Kidney (tissue), 14 donors: Measurements from ENCODE around the gene MAP3K7CL. TPM values are rescaled to one million over a fixed set of nuclear protein-coding genes. Genes with fewer than 3 reads are reported as not detected.

Experiments used
- DNase-seq, 5 donors: peaks; one replicate each; pipeline ENCODE4 v3.0.0-alpha.2; 2013 to 2020
- FAIRE-seq: peaks from 2 replicates; lab custom pipeline; 2012; peaks lifted over from hg19 to GRCh38; lab: Jason Lieb, UNC
- H3K27ac ChIP-seq, 2 donors: one replicate each; pipeline ENCODE4 v1.7.0; 2013; ENCODE audit warnings: low read depth in 2 of 2, low read length in 2 of 2, inconsistent platforms in 1 of 2
- H3K27me3 ChIP-seq: one replicate; pipeline ENCODE4 v1.7.1; 2013; ENCODE audit warnings: low read length, inconsistent platforms; ENCODE audit not compliant: control insufficient read depth, insufficient read depth
- H3K36me3 ChIP-seq, 3 donors: one replicate each; pipeline versions ENCODE4 v1.7.0 to v1.7.1; 2013; ENCODE audit warnings: low read length in 3 of 3, control low read depth in 1 of 3, inconsistent platforms in 1 of 3; ENCODE audit not compliant: insufficient read depth in 3 of 3, control insufficient read depth in 2 of 3
- H3K4me1 ChIP-seq, 3 donors: one replicate each; pipeline versions ENCODE4 v1.7.0 to v1.7.1; 2013; ENCODE audit warnings: low read length in 3 of 3, inconsistent platforms in 1 of 3, low read depth in 1 of 3; ENCODE audit not compliant: control insufficient read depth in 2 of 3, insufficient read depth in 2 of 3
- H3K4me3 ChIP-seq, 3 donors: one replicate each; pipeline versions ENCODE4 v1.7.0 to v1.8.1; 2013; ENCODE audit warnings: low read length in 3 of 3, control low read depth in 1 of 3, inconsistent platforms in 1 of 3
- H3K9ac ChIP-seq, 3 donors: one replicate each; pipeline versions ENCODE4 v1.7.0 to v1.7.1; 2013; ENCODE audit warnings: low read length in 3 of 3, control low read depth in 1 of 3, inconsistent platforms in 1 of 3
- H3K9me3 ChIP-seq, 3 donors: one replicate each; pipeline versions ENCODE4 v1.7.0 to v1.7.1; 2013; ENCODE audit warnings: low read length in 3 of 3, control low read depth in 1 of 3, inconsistent platforms in 1 of 3; ENCODE audit not compliant: control insufficient read depth in 2 of 3, insufficient read depth in 1 of 3
- CTCF ChIP-seq: IDR thresholded peaks from 3 replicates; pipeline ENCODE4 v1.5.1; 2012; ENCODE audit warnings: mild to moderate bottlenecking, moderate library complexity, borderline replicate concordance; ENCODE audit not compliant: insufficient read depth; ENCODE audit errors: extremely low read depth
- intact Hi-C: fragments of 100-400 bp; cut with DNase I; formaldehyde crosslinking; loops from one replicate; pipeline ENCODE4 v1.11.1; 2022
- polyA plus RNA-seq: library from polyadenylated mRNA; stranded (reverse); fragments of 350-450 nt; fragmentation: Illumina TruSeq; extraction: RNeasy Lipid Tissue Mini Kit (QIAGEN cat#74804); gene quantifications from one replicate; pipeline ENCODE4 v1.2.3, GENCODE V29; 2014; ENCODE audit warnings: low read depth, low replicate concordance; ENCODE audit not compliant: insufficient read depth
- total RNA-seq: library from RNA; stranded (reverse); fragmentation: NEBNext Ultra II Directional; extraction: Animal tissue kit (Norgen Biotek cat#: 25700); gene quantifications from one replicate; pipeline ENCODE4 v1.2.1, GENCODE V29; 2021
- donor health status: control.
- donor health status: control.
- donor health status: control.
- donor health status: control.
- donor health status: control.
- donor health status: DM: yes; HTN: yes; CAD: no.
- donor health status: Normal renal cell carcinoma (clear cell type).

MAP3K7CL gene
- total and polyA plus RNA-seq, 2 donors from 2014 or later = 5.4 to 12.7 TPM

GRCh38 chr21:29195981-29196669, 65.7 kb downstream of the MAP3K7CL start:
- peak overlapping the region; percentile 21 to 53 (median 21) for H3K4me3 ChIP-seq
- FAIRE-seq (no peak), DNase-seq (peak in 1 of 5 donors; percentile 75)
- H3K27ac ChIP-seq = peak overlapping the region in 1 of 2 donors; percentile 63
- H3K9ac ChIP-seq = no peak overlapping the region
- intact Hi-C loops = no loop called here
- peaks cover 0 to 3% (median 0%) of the 10 kb centered on the region in 3 donors for H3K4me1 ChIP-seq
- H3K9me3 ChIP-seq = peaks cover 2 to 3% (median 2%) of the 10 kb centered on the region in 3 donors
- no peaks in the 10 kb centered on the region for H3K36me3 ChIP-seq
- TF ChIP-seq CTCF = no peak
- H3K27me3 ChIP-seq = no peaks in the 10 kb centered on the region

- H3K27ac ChIP-seq = peak overlapping the region in 1 of 2 donors; percentile 57
- FAIRE-seq = no peak
Measured at GRCh38 chr21:29196670-29197191, 66.3 kb downstream of the MAP3K7CL start.

GRCh38 chr21:29201186-29201585, 70.7 kb downstream of the MAP3K7CL start:
- no peak for TF ChIP-seq CTCF
- H3K4me1 ChIP-seq = no peaks in the 10 kb centered on the region
- H3K9me3 ChIP-seq = peaks cover 2 to 7% (median 2%) of the 10 kb centered on the region in 3 donors
- FAIRE-seq (no peak), DNase-seq (no peak)
- no peak overlapping the region for H3K27ac ChIP-seq
- no peak overlapping the region for H3K9ac ChIP-seq
- no peaks in the 10 kb centered on the region for H3K27me3 ChIP-seq
- no peaks in the 10 kb centered on the region for H3K36me3 ChIP-seq
- intact Hi-C loops = no loop called here
- no peak overlapping the region for H3K4me3 ChIP-seq

More at GRCh38 chr21:29196670-29197191, 66.3 kb downstream of the MAP3K7CL start:
- Histone ChIP-seq H3K9me3 (peaks cover 2 to 7% (median 2%) of the 10 kb centered on the region in 3 donors), H3K4me3 (peak overlapping the region in 2 of 3 donors; percentile 21 to 53), H3K36me3 (no peaks in the 10 kb centered on the region), H3K4me1 (peaks cover 0 to 3% (median 0%) of the 10 kb centered on the region in 3 donors), H3K27me3 (no peaks in the 10 kb centered on the region), H3K9ac (no peak overlapping the region)
- intact Hi-C loops = no loop called here
- no peak for TF ChIP-seq CTCF
- DNase-seq = no peak
